ENCODE results near the gene SLC22A1. TPM values are rescaled to one million over a fixed set of nuclear protein-coding genes. Genes with fewer than 3 reads are reported as not detected.

The SLC22A1 gene
- total and polyA plus RNA-seq, 4 donors, result 0.72 to 2.5 (median 1.3) TPM

GRCh38 chr6:160147146-160147536 is 25.5 kb downstream of the SLC22A1 start:
- Histone ChIP-seq H3K9ac (ENCODE audit: insufficient read depth in 1 of 2, low read length in 2 of 2) (no peak overlapping the region), H3K4me1 (ENCODE audit: control insufficient read depth in 5 of 5, insufficient read depth in 5 of 5, low read length in 5 of 5) (peaks cover 0 to 7% (median 0%) of the 10 kb centered on the region in 5 donors), H3K27me3 (ENCODE audit: control insufficient read depth in 3 of 3, insufficient read depth in 3 of 3, low read length in 2 of 3) (no peaks in the 10 kb centered on the region), H3K4me3 (no peak overlapping the region), H3K9me3 (ENCODE audit: control insufficient read depth in 4 of 4, insufficient read depth in 3 of 4, low read length in 3 of 4) (no peaks in the 10 kb centered on the region), H3K27ac (ENCODE audit: low read depth in 1 of 2, low read length in 1 of 2) (no peak overlapping the region), H3K36me3 (ENCODE audit: control insufficient read depth in 4 of 4, insufficient read depth in 4 of 4, low read length in 4 of 4) (peaks cover 0 to 3% (median 0%) of the 10 kb centered on the region in 4 donors)
- DNase-seq (no peak), ATAC-seq (ENCODE audit: insufficient read depth, low FRiP score) (no peak)
- no peak for TF ChIP-seq CTCF (IDR thresholded peaks at IDR 0.05; ENCODE audit: control extremely low read depth, extremely low read depth)
- WGBS, 2 donors, result 86 to 88% methylated on average over 3 of the region's 3 CpGs

- Histone ChIP-seq H3K27me3 (ENCODE audit: control insufficient read depth in 3 of 3, insufficient read depth in 3 of 3, low read length in 2 of 3) (no peaks in the 10 kb centered on the region), H3K4me3 (no peak overlapping the region), H3K9me3 (ENCODE audit: control insufficient read depth in 4 of 4, insufficient read depth in 3 of 4, low read length in 3 of 4) (peaks cover 0 to 3% (median 0%) of the 10 kb centered on the region in 4 donors), H3K4me1 (ENCODE audit: control insufficient read depth in 5 of 5, insufficient read depth in 5 of 5, low read length in 5 of 5) (no peaks in the 10 kb centered on the region), H3K9ac (ENCODE audit: insufficient read depth in 1 of 2, low read length in 2 of 2) (no peak overlapping the region), H3K36me3 (ENCODE audit: control insufficient read depth in 4 of 4, insufficient read depth in 4 of 4, low read length in 4 of 4) (peaks cover 0 to 3% (median 0%) of the 10 kb centered on the region in 4 donors), H3K27ac (ENCODE audit: low read depth in 1 of 2, low read length in 1 of 2) (no peak overlapping the region)
- no peak for TF ChIP-seq CTCF (IDR thresholded peaks at IDR 0.05; ENCODE audit: control extremely low read depth, extremely low read depth)
- WGBS, 2 donors, result 92 to 95% methylated on average over 3 of the region's 3 CpGs
- DNase-seq (no peak), ATAC-seq (ENCODE audit: insufficient read depth, low FRiP score) (no peak)
Measured at GRCh38 chr6:160154471-160154870, 32.9 kb downstream of the SLC22A1 start.

- TF ChIP-seq CTCF (IDR thresholded peaks at IDR 0.05; ENCODE audit: control extremely low read depth, extremely low read depth), result no peak
- H3K9ac ChIP-seq (ENCODE audit: insufficient read depth in 1 of 2, low read length in 2 of 2), result no peak overlapping the region
- no peak for DNase-seq
- peaks cover 0 to 3% (median 0%) of the 10 kb centered on the region in 4 donors for H3K36me3 ChIP-seq (ENCODE audit: control insufficient read depth in 4 of 4, insufficient read depth in 4 of 4, low read length in 4 of 4)
- WGBS, 2 donors, result 75 to 78% methylated on average over 1 of the region's 1 CpG
- ATAC-seq (ENCODE audit: insufficient read depth, low FRiP score), result no peak
- no peak overlapping the region for H3K4me3 ChIP-seq
- peaks cover 0 to 13% (median 0%) of the 10 kb centered on the region in 5 donors for H3K4me1 ChIP-seq (ENCODE audit: control insufficient read depth in 5 of 5, insufficient read depth in 5 of 5, low read length in 5 of 5)
- H3K27me3 ChIP-seq (ENCODE audit: control insufficient read depth in 3 of 3, insufficient read depth in 3 of 3, low read length in 2 of 3), result no peaks in the 10 kb centered on the region
- H3K27ac ChIP-seq (ENCODE audit: low read depth in 1 of 2, low read length in 1 of 2), result no peak overlapping the region
- H3K9me3 ChIP-seq (ENCODE audit: control insufficient read depth in 4 of 4, insufficient read depth in 3 of 4, low read length in 3 of 4), result peaks cover 0 to 3% (median 0%) of the 10 kb centered on the region in 4 donors
Measured at GRCh38 chr6:160156842-160157241, 35.2 kb downstream of the SLC22A1 start.

GRCh38 chr6:160160450-160160849 is 38.8 kb downstream of the SLC22A1 start:
- TF ChIP-seq CTCF (IDR thresholded peaks at IDR 0.05; ENCODE audit: control extremely low read depth, extremely low read depth), result no peak
- H3K36me3 ChIP-seq (ENCODE audit: control insufficient read depth in 4 of 4, insufficient read depth in 4 of 4, low read length in 4 of 4), result no peaks in the 10 kb centered on the region
- no peaks in the 10 kb centered on the region for H3K27me3 ChIP-seq (ENCODE audit: control insufficient read depth in 3 of 3, insufficient read depth in 3 of 3, low read length in 2 of 3)
- ATAC-seq (ENCODE audit: insufficient read depth, low FRiP score), result no peak
- WGBS, 2 donors, result 48 to 59% methylated on average over 6 of the region's 6 CpGs
- no peaks in the 10 kb centered on the region for H3K9me3 ChIP-seq (ENCODE audit: control insufficient read depth in 4 of 4, insufficient read depth in 3 of 4, low read length in 3 of 4)
- no peak overlapping the region for H3K4me3 ChIP-seq
- no peak overlapping the region for H3K27ac ChIP-seq (ENCODE audit: low read depth in 1 of 2, low read length in 1 of 2)
- no peak overlapping the region for H3K9ac ChIP-seq (ENCODE audit: insufficient read depth in 1 of 2, low read length in 2 of 2)
- H3K4me1 ChIP-seq (ENCODE audit: control insufficient read depth in 5 of 5, insufficient read depth in 5 of 5, low read length in 5 of 5), result peaks cover 0 to 13% (median 0%) of the 10 kb centered on the region in 5 donors
- DNase-seq, result peak in 2 of 3 donors; percentile 80 to 89
